ENCODE results near the gene TIAM1.

- TF ChIP-seq CTCF (IDR thresholded peaks at IDR 0.05) = no peak
- TF ChIP-seq POLR2AphosphoS5 (IDR thresholded peaks at IDR 0.05) = no peak
Measured at GRCh38 chr21:31354604-31355443, 10.8 kb upstream of the TIAM1 start.

Data from gastroesophageal sphincter (tissue), 3 donors.